Nephron (organoid): ENCODE data around the gene ARHGAP26.

Experiments used
- H3K27ac Mint-ChIP-seq, 3 experiments: 2 replicates each; pipeline ENCODE4 v1.8.0; 2020; ENCODE audit warnings: mixed read lengths in 3 of 3, mild to moderate bottlenecking in 2 of 3, moderate library complexity in 1 of 3
- H3K27me3 Mint-ChIP-seq: 2 replicates; pipeline ENCODE4 v1.8.0; 2021; ENCODE audit warnings: low read depth, mild to moderate bottlenecking, moderate library complexity, mixed read lengths
- H3K36me3 Mint-ChIP-seq: 2 replicates; pipeline ENCODE4 v1.8.0; 2020; ENCODE audit warnings: low read depth, mixed read lengths
- H3K4me1 Mint-ChIP-seq: 2 replicates; pipeline ENCODE4 v1.8.0; 2020; ENCODE audit warnings: mixed read lengths
- H3K4me3 Mint-ChIP-seq, 3 experiments: 2 replicates each; pipeline ENCODE4 v1.8.0; 2020; ENCODE audit warnings: mild to moderate bottlenecking in 3 of 3, mixed read lengths in 3 of 3, moderate library complexity in 2 of 3
- H3K9me3 Mint-ChIP-seq: 2 replicates; pipeline ENCODE4 v1.8.0; 2020; ENCODE audit warnings: mixed read lengths
- CTCF ChIP-seq, 3 experiments: fragments of 200-600 bp; sonication (generic); IDR thresholded peaks; one replicate each; pipeline ENCODE4 v1.5.0; 2021; ENCODE audit warnings: antibody characterized with exemption in 3 of 3; ENCODE audit not compliant: unreplicated experiment in 3 of 3

The ARHGAP26 gene

DNA sequence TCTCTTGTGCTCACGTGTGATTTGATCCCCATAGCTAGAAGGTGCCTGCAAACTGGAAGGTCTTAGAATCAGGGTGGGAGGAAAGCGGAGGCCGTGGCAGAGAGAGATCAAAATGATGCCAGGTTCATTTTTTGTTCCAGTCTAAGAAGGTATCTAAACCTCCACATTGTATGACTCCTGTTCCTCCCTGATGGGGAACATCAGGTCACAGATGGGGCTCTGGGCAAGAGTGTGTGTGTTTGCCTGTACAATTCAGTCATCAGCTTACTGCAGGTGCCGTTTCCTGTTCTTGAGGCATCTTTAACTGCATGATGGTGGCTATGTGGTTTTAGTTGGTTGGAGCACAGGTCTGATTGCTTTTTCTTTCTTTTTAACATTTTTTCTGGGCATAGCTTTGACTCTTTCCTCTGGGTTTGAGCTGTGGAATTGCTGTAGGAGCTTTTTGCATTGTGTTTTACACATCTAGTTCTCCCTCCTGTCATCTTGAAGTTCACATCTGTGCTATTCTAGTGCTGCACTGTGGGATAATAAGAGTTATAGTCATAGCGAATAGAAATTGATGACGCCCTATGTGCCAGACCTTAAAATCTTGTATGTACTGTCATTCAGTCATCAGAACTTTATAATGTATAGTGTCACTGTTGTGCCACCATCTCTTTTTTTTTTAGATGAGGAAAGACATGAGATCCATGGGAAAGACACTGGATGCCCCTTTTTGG, 30.8 kb downstream of the ARHGAP26 start:
- peaks cover 3% of the 10 kb centered on the region for H3K4me1 Mint-ChIP-seq

DNA sequence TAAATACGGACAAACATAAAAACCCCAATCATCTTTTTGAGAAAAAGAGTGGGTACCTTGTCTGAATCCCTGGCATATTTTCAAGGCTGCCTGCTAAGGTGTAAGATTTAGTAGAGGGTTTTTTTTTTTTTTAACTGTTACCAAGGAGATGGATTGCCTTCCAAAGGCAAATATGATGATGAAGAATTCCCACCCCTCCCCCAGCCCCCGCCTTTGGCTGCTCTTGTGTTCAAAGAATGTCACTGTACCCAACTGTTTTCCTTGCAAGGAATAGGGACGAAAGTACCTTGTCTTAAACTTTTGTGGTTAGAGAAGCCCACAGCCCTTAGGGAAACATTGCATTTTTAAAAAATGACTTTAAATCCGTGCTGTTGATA, 31.3 kb downstream of the ARHGAP26 start:
- H3K27ac Mint-ChIP-seq, result no peak overlapping the region
- H3K27me3 Mint-ChIP-seq, result peaks cover 7% of the 10 kb centered on the region
- H3K4me1 Mint-ChIP-seq, result peaks cover 1% of the 10 kb centered on the region
- TF ChIP-seq CTCF (IDR thresholded peaks at IDR 0.05; ENCODE audit: unreplicated experiment in 3 of 3), result no peak
- no peak overlapping the region for H3K4me3 Mint-ChIP-seq
- H3K36me3 Mint-ChIP-seq, result no peaks in the 10 kb centered on the region
- H3K9me3 Mint-ChIP-seq, result no peaks in the 10 kb centered on the region

More for the DNA sequence above, 30.8 kb downstream of the ARHGAP26 start:
- no peak overlapping the region for H3K27ac Mint-ChIP-seq
- no peaks in the 10 kb centered on the region for H3K36me3 Mint-ChIP-seq
- peaks cover 7% of the 10 kb centered on the region for H3K27me3 Mint-ChIP-seq
- no peaks in the 10 kb centered on the region for H3K9me3 Mint-ChIP-seq
- no peak overlapping the region for H3K4me3 Mint-ChIP-seq
- no peak for TF ChIP-seq CTCF (IDR thresholded peaks at IDR 0.05; ENCODE audit: unreplicated experiment in 3 of 3)

DNA sequence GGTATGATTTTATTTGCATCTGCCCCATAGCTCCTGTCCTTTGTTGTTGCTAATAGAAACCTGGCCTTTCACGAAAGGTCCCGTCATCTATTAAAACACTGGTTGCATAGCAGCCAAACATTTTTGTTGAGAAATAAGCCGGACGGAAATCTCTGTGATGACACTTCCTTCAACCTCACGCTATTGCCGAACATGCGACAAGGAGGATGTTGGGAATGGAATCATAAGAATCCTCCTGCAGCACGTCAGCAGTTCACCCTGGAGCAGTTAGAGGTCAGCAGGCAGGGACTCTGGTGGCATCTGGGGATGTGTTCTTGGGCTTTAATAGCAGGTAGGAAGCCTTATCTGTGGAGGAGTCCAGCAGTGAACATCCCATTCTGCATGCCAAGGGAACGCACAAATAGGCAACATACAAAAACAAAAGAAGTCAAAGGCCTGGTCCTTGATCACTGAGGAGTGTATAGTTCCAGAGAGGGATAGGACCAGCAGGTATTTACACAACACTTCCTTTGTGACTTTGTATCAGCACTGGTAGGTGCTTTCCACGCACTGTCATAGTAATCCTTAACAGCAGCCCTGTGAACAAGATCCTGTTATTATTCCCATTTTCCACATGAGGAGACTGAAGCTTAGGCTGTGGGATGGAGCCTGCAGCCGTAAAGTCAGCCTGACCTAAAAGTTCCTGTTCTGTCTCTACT, 33.4 kb downstream of the ARHGAP26 start:
- no peaks in the 10 kb centered on the region for H3K9me3 Mint-ChIP-seq
- TF ChIP-seq CTCF (IDR thresholded peaks at IDR 0.05; ENCODE audit: unreplicated experiment in 3 of 3), result no peak
- H3K4me3 Mint-ChIP-seq, result no peak overlapping the region
- no peaks in the 10 kb centered on the region for H3K36me3 Mint-ChIP-seq
- H3K27ac Mint-ChIP-seq, result no peak overlapping the region
- H3K4me1 Mint-ChIP-seq, result peaks cover 18% of the 10 kb centered on the region
- peaks cover 3% of the 10 kb centered on the region for H3K27me3 Mint-ChIP-seq

DNA sequence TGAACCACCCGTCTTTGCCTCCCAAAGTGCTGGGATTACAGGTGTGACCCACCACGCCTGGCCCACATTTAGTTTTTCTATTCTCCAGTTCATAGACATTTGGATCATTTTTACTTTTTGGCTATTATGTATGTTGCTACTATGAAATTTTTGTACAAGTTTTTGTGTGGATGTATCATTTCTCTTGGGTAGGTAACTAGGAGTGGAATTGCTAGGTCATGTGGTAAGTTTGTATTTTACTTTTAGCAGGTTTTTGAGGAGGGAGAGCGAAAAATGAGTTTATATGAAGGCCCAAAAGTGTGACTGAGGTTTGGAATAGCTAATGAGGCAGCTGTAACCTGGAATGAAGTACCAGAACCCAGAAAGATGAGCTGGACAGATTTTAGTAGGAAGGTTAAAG, 35.2 kb downstream of the ARHGAP26 start:
- no peak overlapping the region for H3K27ac Mint-ChIP-seq
- TF ChIP-seq CTCF (IDR thresholded peaks at IDR 0.05; ENCODE audit: unreplicated experiment in 3 of 3), result no peak
- no peak overlapping the region for H3K4me3 Mint-ChIP-seq
- peaks cover under 1% of the 10 kb centered on the region for H3K27me3 Mint-ChIP-seq
- H3K4me1 Mint-ChIP-seq, result peaks cover 35% of the 10 kb centered on the region
- no peaks in the 10 kb centered on the region for H3K36me3 Mint-ChIP-seq
- no peaks in the 10 kb centered on the region for H3K9me3 Mint-ChIP-seq

DNA sequence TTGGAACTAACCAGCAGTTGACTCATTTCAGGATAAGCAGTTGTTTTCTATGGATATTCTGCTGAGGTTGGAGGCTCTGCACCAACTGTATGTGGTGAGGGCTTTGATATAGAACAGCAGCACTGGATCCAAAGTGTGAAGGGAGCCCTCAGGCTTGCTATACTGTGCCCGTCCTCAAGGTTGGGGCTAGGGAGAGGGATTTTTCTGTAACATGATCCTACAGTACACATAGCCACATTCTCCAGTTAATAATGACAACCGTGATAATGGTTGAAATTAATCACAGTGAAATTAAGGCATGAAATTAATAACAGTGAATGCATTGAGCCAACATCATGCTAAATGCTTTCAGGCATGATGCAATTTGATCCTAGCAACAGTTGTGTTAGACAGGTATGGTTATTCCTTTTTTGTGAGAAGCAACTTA, 36.7 kb downstream of the ARHGAP26 start:
- no peak for TF ChIP-seq CTCF (IDR thresholded peaks at IDR 0.05; ENCODE audit: unreplicated experiment in 3 of 3)
- no peaks in the 10 kb centered on the region for H3K36me3 Mint-ChIP-seq
- H3K4me3 Mint-ChIP-seq, result no peak overlapping the region
- no peaks in the 10 kb centered on the region for H3K9me3 Mint-ChIP-seq
- peaks cover 50% of the 10 kb centered on the region for H3K4me1 Mint-ChIP-seq
- peak overlapping the region; percentile 78 to 83 (median 80) for H3K27ac Mint-ChIP-seq
- H3K27me3 Mint-ChIP-seq, result no peaks in the 10 kb centered on the region
